Keratinocyte (primary cell): ENCODE results near the gene TMEM45A. TPM values are rescaled to one million over a fixed set of nuclear protein-coding genes. Genes with fewer than 3 reads are reported as not detected.

ENCODE experiments used
- DNase-seq: peaks from one replicate; pipeline ENCODE4 v3.0.0-alpha.2; 2011; ENCODE audit warnings: low read depth, missing footprints, low spot score
- FAIRE-seq: peaks from 2 replicates; lab custom pipeline; 2011; peaks lifted over from hg19 to GRCh38; lab: Jason Lieb, UNC
- H2AFZ ChIP-seq: 2 replicates; pipeline ENCODE4 v1.6.0; 2012; ENCODE audit warnings: low read length, control low read depth, inconsistent platforms; ENCODE audit not compliant: control insufficient read depth
- H3K27ac ChIP-seq: 2 replicates; pipeline ENCODE4 v1.5.1; 2011; ENCODE audit warnings: low read length; ENCODE audit not compliant: control insufficient read depth, insufficient read depth
- H3K27me3 ChIP-seq: 3 replicates; pipeline ENCODE4 v1.6.0; 2011; ENCODE audit warnings: low read length; ENCODE audit not compliant: control insufficient read depth, insufficient read depth; ENCODE audit errors: extremely low read depth
- H3K36me3 ChIP-seq, 2 experiments: 2 replicates in 1 of 2; 3 replicates in 1 of 2; pipeline ENCODE4 v1.5.1; 2011; ENCODE audit warnings: low read length in 2 of 2, mild to moderate bottlenecking in 1 of 2; ENCODE audit not compliant: control insufficient read depth in 2 of 2, insufficient read depth in 2 of 2; ENCODE audit errors: extremely low read depth in 1 of 2
- H3K4me1 ChIP-seq: 3 replicates; pipeline ENCODE4 v1.5.1; 2011; ENCODE audit warnings: low read length; ENCODE audit not compliant: control insufficient read depth, insufficient read depth; ENCODE audit errors: extremely low read depth
- H3K4me2 ChIP-seq: 3 replicates; pipeline ENCODE4 v1.6.0; 2011; ENCODE audit warnings: low read depth, low read length; ENCODE audit not compliant: control insufficient read depth, insufficient read depth; ENCODE audit errors: extremely low read depth
- H3K4me3 ChIP-seq, 3 experiments: fragments of 200-600 bp in 1 of 3; sonication (generic) in 1 of 3; 2 replicates in 2 of 3; 3 replicates in 1 of 3; pipeline ENCODE4 v1.5.1; 2011 to 2016; ENCODE audit warnings: low read length in 3 of 3, mild to moderate bottlenecking in 3 of 3, control low read depth in 2 of 3, inconsistent platforms in 1 of 3, low read depth in 1 of 3, mixed read lengths in 1 of 3, mixed run types in 1 of 3, moderate library complexity in 1 of 3; ENCODE audit not compliant: control insufficient read depth in 2 of 3, insufficient read depth in 2 of 3; ENCODE audit errors: extremely low read depth in 1 of 3
- H3K79me2 ChIP-seq: 2 replicates; pipeline ENCODE4 v1.6.0; 2012; ENCODE audit warnings: low read length; ENCODE audit not compliant: control insufficient read depth, insufficient read depth
- H3K9ac ChIP-seq: 3 replicates; pipeline ENCODE4 v1.6.0; 2011; ENCODE audit warnings: low read length; ENCODE audit not compliant: control insufficient read depth, insufficient read depth; ENCODE audit errors: extremely low read depth
- H3K9me1 ChIP-seq: 3 replicates; pipeline ENCODE4 v1.6.0; 2011; ENCODE audit warnings: low read length; ENCODE audit not compliant: control insufficient read depth, insufficient read depth; ENCODE audit errors: extremely low read depth
- H3K9me3 ChIP-seq: 2 replicates; pipeline ENCODE4 v1.5.1; 2012; ENCODE audit warnings: low read depth, low read length; ENCODE audit not compliant: control insufficient read depth
- H4K20me1 ChIP-seq: 3 replicates; pipeline ENCODE4 v1.6.0; 2011; ENCODE audit warnings: low read length; ENCODE audit not compliant: control insufficient read depth, insufficient read depth; ENCODE audit errors: extremely low read depth
- EZH2 ChIP-seq: IDR thresholded peaks from one replicate; pipeline ENCODE4 v1.6.1; 2012; ENCODE audit warnings: inconsistent platforms, mild to moderate bottlenecking, low read length, moderate library complexity
- dilution Hi-C: fragments of 300-500 bp; cut with MboI; formaldehyde crosslinking; loops from one replicate; pipeline ENCODE4 v1.7.0; 2020; ENCODE audit warnings: low sequenced_read_pairs; ENCODE audit not compliant: extremely low pct_ligation_motif_present
- polyA plus RNA-seq, 5 experiments: library from polyadenylated mRNA; depleted of rRNA in 3 of 5; stranded (reverse) in 3 of 5; stranded (forward) in 1 of 5; unstranded in 1 of 5; fragments of >200 nt; gene quantifications; 1 replicate in 1 of 5; 2 replicates in 3 of 5; 3 replicates in 1 of 5; pipeline versions ENCODE4 v1.2.1 to v1.2.3, GENCODE V29; 2011 to 2012; ENCODE audit warnings: missing spikeins in 2 of 5, low read depth in 1 of 5, low replicate concordance in 1 of 5
- TF ChIP-seq, protein P1 (sequence below), 3 experiments: IDR thresholded peaks in 1 of 3; conservative IDR thresholded peaks in 1 of 3; optimal IDR thresholded peaks in 1 of 3; 2 replicates in 2 of 3; 3 replicates in 1 of 3; pipeline versions ENCODE3 to v1.5.1; 2011; ENCODE audit warnings: low read length in 3 of 3, mild to moderate bottlenecking in 3 of 3, moderate library complexity in 2 of 3, control low read depth in 1 of 3, inconsistent platforms in 1 of 3; ENCODE audit not compliant: insufficient read depth in 2 of 3; ENCODE audit errors: extremely low read depth in 1 of 3

Gene TMEM45A
- polyA plus RNA-seq, 1 donor (not counting 4 experiments of a cell fraction or from before 2014, with no cell fraction given), result 57.2 TPM

- dilution Hi-C loops, result no loop called here
- Histone ChIP-seq H3K36me3 (no peaks in the 10 kb centered on the region), H3K9me3 (no peaks in the 10 kb centered on the region), H3K9me1 (no peaks in the 10 kb centered on the region), H3K4me2 (no peak overlapping the region), H3K27me3 (no peaks in the 10 kb centered on the region), H3K4me1 (peaks cover 4% of the 10 kb centered on the region), H3K9ac (no peak overlapping the region), H3K4me3 (no peak overlapping the region), H3K27ac (no peak overlapping the region), H2AFZ (no peak overlapping the region), H4K20me1 (no peaks in the 10 kb centered on the region), H3K79me2 (no peaks in the 10 kb centered on the region)
- DNase-seq (no peak), FAIRE-seq (no peak)
- TF ChIP-seq EZH2, result no peak
- TF ChIP-seq, protein P1, sequence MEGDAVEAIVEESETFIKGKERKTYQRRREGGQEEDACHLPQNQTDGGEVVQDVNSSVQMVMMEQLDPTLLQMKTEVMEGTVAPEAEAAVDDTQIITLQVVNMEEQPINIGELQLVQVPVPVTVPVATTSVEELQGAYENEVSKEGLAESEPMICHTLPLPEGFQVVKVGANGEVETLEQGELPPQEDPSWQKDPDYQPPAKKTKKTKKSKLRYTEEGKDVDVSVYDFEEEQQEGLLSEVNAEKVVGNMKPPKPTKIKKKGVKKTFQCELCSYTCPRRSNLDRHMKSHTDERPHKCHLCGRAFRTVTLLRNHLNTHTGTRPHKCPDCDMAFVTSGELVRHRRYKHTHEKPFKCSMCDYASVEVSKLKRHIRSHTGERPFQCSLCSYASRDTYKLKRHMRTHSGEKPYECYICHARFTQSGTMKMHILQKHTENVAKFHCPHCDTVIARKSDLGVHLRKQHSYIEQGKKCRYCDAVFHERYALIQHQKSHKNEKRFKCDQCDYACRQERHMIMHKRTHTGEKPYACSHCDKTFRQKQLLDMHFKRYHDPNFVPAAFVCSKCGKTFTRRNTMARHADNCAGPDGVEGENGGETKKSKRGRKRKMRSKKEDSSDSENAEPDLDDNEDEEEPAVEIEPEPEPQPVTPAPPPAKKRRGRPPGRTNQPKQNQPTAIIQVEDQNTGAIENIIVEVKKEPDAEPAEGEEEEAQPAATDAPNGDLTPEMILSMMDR (optimal IDR thresholded peaks at IDR 0.05 in 1 of 3, IDR thresholded peaks at IDR 0.05 in 1 of 3, conservative IDR thresholded peaks at IDR 0.05 in 1 of 3; ENCODE audit: extremely low read depth in 1 of 3, insufficient read depth in 2 of 3, low read length in 3 of 3), result no peak
These were observed 28.7 kb upstream of the TMEM45A start for GRCh38 chr3:100463646-100464155.

GRCh38 chr3:100465892-100466777 is 26.3 kb upstream of the TMEM45A start:
- peaks cover 4% of the 10 kb centered on the region for H3K4me1 ChIP-seq
- dilution Hi-C loops, result no loop called here
- H3K79me2 ChIP-seq, result no peaks in the 10 kb centered on the region
- no peak for TF ChIP-seq EZH2
- TF ChIP-seq, protein P1 (optimal IDR thresholded peaks at IDR 0.05 in 1 of 3, IDR thresholded peaks at IDR 0.05 in 1 of 3, conservative IDR thresholded peaks at IDR 0.05 in 1 of 3; ENCODE audit: extremely low read depth in 1 of 3, insufficient read depth in 2 of 3, low read length in 3 of 3), result no peak
- no peak overlapping the region for H3K4me2 ChIP-seq
- peak overlapping the region; percentile 61 for H2AFZ ChIP-seq
- no peaks in the 10 kb centered on the region for H3K9me3 ChIP-seq
- FAIRE-seq (no peak), DNase-seq (no peak)
- no peak overlapping the region for H3K4me3 ChIP-seq
- H3K9ac ChIP-seq, result no peak overlapping the region
- no peaks in the 10 kb centered on the region for H3K36me3 ChIP-seq
- H3K9me1 ChIP-seq, result no peaks in the 10 kb centered on the region
- H3K27me3 ChIP-seq, result no peaks in the 10 kb centered on the region
- H4K20me1 ChIP-seq, result no peaks in the 10 kb centered on the region
- H3K27ac ChIP-seq, result no peak overlapping the region
